ENCODE results near the gene GLOD4.

GLOD4 gene

DNA sequence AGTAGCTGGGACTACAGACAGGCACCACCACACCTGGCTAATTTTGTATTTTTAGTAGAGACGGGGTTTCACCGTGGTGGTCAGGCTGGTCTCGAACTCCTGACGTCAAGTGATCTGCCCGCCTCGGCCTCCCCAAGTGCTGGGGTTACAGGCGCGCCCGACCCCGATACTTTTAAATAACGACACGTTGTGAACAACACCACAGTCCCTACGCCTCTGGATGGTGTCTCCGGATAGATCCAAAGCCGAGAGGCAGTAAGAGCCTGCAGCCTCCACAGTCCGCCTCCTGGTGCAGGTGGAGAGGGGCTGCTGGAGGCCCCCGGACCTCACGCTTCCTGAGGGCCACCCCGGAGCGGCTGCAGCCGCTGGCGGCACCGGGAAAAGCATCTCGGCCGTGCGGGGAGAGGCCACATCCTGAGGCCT is 50.4 kb downstream of the GLOD4 start:
- DNase-seq (ENCODE audit: low spot score) = no peak
- TF ChIP-seq, protein P1, sequence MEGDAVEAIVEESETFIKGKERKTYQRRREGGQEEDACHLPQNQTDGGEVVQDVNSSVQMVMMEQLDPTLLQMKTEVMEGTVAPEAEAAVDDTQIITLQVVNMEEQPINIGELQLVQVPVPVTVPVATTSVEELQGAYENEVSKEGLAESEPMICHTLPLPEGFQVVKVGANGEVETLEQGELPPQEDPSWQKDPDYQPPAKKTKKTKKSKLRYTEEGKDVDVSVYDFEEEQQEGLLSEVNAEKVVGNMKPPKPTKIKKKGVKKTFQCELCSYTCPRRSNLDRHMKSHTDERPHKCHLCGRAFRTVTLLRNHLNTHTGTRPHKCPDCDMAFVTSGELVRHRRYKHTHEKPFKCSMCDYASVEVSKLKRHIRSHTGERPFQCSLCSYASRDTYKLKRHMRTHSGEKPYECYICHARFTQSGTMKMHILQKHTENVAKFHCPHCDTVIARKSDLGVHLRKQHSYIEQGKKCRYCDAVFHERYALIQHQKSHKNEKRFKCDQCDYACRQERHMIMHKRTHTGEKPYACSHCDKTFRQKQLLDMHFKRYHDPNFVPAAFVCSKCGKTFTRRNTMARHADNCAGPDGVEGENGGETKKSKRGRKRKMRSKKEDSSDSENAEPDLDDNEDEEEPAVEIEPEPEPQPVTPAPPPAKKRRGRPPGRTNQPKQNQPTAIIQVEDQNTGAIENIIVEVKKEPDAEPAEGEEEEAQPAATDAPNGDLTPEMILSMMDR (IDR thresholded peaks at IDR 0.05; ENCODE audit: extremely low read depth, missing control alignments) = no peak

DNA sequence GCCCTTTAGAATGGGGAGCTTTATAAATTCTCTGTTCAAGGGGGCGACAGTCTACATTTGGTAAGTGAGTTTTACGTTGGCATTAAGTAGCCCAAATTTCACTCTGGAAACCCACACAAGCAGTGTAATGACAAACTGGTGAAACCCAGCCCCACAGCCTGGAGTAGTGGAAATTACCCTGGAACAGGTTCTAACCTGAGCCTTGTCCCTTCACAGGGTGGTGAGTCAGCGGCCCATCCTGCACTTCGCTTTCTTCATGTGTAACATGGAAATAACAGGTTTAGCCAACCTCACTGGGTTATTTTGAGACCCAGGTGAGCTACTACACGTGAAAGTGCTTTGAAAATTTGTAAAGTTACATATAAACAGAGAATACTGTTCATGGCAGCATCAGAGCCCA is 53.2 kb downstream of the GLOD4 start:
- TF ChIP-seq, protein P1 (IDR thresholded peaks at IDR 0.05; ENCODE audit: extremely low read depth, missing control alignments) = no peak
- DNase-seq (ENCODE audit: low spot score) = no peak

DNA sequence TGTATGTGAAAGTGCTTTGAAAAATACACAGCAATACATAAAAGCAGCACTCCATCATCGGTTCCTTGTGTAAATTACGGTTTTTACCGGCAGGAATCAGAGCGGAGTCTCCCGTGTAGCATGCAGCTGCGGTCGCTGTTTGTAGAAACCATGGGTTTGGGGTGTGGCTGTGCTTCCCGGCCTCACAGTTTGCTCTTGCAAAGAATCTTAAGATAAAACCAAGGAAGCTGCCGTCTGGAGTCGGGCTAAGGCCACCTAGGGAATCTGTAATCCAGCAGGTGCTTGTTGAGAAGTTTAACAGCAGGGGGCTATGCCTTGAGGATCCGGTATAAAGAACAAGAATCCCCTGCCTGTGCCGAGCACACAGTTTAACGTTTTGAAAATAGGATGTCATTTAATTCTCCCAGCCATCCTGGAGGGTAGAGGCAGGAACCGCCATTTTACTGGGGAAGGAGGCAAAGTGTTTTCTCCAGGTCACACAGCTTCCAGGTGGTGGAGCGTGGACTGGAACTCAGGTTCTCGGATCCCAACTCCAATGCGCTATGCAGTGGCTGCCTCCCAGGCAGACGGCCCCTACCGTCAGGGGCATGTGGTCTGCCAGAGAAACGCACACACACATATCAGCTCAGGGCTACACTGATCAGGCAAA is 55.7 kb downstream of the GLOD4 start:
- TF ChIP-seq, protein P1 (IDR thresholded peaks at IDR 0.05; ENCODE audit: extremely low read depth, missing control alignments) = no peak
- no peak for DNase-seq (ENCODE audit: low spot score)

DNA sequence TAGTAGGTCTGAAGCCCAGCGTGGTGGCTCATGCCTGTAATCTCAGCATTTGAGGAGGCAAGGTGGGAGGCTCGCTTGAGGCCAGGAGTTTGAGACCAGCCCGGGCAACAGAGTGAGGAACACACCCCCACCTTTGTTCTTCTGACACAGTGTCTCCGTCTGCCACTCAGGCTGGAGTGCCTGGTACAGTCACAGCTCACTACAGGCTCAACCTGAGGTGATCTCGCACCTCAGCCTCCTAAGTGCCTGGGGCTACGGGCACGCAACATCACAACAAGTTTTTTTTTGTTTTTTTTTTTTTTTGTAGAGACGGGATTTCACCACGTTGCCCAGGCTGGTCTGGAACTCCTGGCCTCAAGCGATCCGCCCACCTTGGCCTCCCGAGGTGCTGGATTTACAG is 56.3 kb downstream of the GLOD4 start:
- DNase-seq (ENCODE audit: low spot score) = no peak
- TF ChIP-seq, protein P1 (IDR thresholded peaks at IDR 0.05; ENCODE audit: extremely low read depth, missing control alignments) = no peak

DNA sequence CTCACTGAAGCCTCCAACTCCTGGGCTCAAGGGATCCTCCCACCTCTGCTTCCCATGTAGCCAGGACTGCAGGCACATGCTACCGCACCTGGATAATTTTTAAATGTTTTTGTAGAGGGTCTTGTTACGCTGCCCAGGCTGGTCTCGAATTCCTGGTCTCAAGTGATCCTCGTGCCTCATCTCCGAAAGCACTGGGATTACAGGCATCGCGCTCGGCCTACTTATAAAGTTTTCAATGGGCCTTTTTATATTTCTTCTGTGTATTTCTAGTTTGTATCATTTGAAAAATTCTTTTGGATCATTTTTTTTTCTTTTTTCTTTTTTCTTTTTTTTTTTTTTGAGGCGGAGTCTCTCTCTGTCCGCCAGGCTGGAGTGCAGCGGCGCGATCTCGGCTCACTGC is 57.0 kb downstream of the GLOD4 start:
- TF ChIP-seq, protein P1 (IDR thresholded peaks at IDR 0.05; ENCODE audit: extremely low read depth, missing control alignments) = no peak
- DNase-seq (ENCODE audit: low spot score) = no peak

DNA sequence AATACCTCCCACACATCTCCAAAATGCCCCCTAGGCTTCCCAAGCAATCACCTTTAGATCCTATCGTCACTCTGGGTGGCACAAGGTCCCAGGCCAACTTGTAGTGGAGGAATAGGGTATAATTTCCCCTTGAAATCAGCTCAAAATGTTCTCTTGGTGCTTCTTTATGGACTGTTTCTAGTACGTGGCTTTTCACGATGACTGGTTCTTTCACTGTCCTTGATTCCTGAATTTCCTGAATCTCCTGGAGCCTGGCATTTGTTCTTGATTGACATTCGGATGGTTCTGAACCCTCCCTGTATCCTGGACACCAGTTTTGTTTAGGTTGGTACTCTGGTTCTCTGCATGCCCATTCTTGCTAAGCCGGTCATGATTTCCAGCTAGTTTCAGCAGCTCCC is 60.5 kb downstream of the GLOD4 start:
- no peak for DNase-seq (ENCODE audit: low spot score)
- TF ChIP-seq, protein P1 (IDR thresholded peaks at IDR 0.05; ENCODE audit: extremely low read depth, missing control alignments) = no peak

DNA sequence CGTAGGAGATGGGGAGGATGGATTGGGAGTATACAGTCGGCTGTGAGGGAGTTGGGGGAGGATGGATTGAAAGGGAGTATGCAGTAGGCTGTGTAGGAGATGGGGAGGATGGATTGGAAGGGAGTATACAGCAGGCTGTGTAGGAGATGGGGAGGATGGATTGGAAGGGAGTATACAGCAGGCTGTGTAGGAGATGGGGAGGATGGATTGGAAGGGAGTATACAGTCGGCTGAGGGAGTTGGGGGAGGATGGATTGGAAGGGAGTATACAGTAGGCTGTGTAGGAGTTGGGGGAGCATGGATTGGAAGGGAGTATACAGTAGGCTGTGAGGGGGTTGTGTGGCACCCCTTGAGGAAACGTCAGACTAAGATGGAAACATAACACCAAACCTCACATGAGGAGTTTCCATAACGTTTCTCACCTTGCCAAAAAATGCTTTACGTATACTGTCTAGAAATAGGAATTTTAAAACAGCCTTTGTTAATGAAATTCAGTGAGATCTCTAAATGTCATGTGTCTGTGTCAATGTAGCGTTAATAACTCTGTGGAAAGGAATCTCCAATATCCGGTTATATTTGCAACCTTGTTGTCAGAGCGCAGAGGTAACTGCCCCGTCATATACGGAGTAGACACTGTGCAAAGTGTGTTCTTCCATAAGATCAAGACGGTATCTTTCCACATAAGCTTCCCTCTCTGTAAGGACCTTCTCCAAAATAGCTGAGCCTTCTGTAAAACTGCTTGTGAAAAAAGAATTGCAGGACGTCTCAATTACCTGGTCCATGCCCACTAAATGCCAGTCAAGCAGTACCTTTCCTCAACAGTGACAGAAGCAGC is 61.2 kb downstream of the GLOD4 start:
- DNase-seq (ENCODE audit: low spot score) = no peak
- TF ChIP-seq, protein P1 (IDR thresholded peaks at IDR 0.05; ENCODE audit: extremely low read depth, missing control alignments) = no peak
